Mucosa of rectum (tissue), 2 donors: ENCODE data around the gene PRDM2.
A peak's percentile ranks its signal among the peaks of the same experiment; 100 is the strongest.

Experiments
- H3K27ac ChIP-seq, 2 donors: one replicate each; pipeline ENCODE4 v1.7.0; 2013; ENCODE audit warnings: inconsistent platforms in 2 of 2, low read depth in 2 of 2, low read length in 2 of 2
- H3K27me3 ChIP-seq, 2 donors: one replicate each; pipeline ENCODE4 v1.7.0; 2013; ENCODE audit warnings: low read length in 2 of 2; ENCODE audit not compliant: control insufficient read depth in 2 of 2, insufficient read depth in 2 of 2
- H3K36me3 ChIP-seq, 2 donors: one replicate each; pipeline ENCODE4 v1.7.0; 2013; ENCODE audit warnings: low read length in 2 of 2; ENCODE audit not compliant: control insufficient read depth in 2 of 2, insufficient read depth in 2 of 2
- H3K4me1 ChIP-seq, 2 donors: one replicate each; pipeline ENCODE4 v1.7.0; 2013; ENCODE audit warnings: low read length in 2 of 2, mild to moderate bottlenecking in 1 of 2; ENCODE audit not compliant: control insufficient read depth in 2 of 2, insufficient read depth in 2 of 2
- H3K4me3 ChIP-seq, 2 donors: one replicate each; pipeline ENCODE4 v1.7.0; 2013; ENCODE audit warnings: low read length in 2 of 2
- H3K9ac ChIP-seq, 2 donors: one replicate each; pipeline ENCODE4 v1.7.0; 2013; ENCODE audit warnings: low read length in 2 of 2, low read depth in 1 of 2, mild to moderate bottlenecking in 1 of 2
- H3K9me3 ChIP-seq, 2 donors: one replicate each; pipeline ENCODE4 v1.7.0; 2013; ENCODE audit warnings: low read length in 2 of 2; ENCODE audit not compliant: control insufficient read depth in 2 of 2
- donor health status: healthy.
- donor health status: Normal muscosa, but diverticular disease.

The PRDM2 gene

GRCh38 chr1:13798120-13798519, 98.1 kb downstream of the PRDM2 start:
- Histone ChIP-seq H3K4me1 (peaks cover 2 to 12% of the 10 kb centered on the region in 2 donors), H3K27me3 (no peaks in the 10 kb centered on the region), H3K9ac (no peak overlapping the region)

GRCh38 chr1:13799502-13800283, 99.7 kb downstream of the PRDM2 start:
- Histone ChIP-seq H3K27me3 (no peaks in the 10 kb centered on the region), H3K27ac (no peak overlapping the region), H3K4me1 (peaks cover 2 to 12% of the 10 kb centered on the region in 2 donors), H3K9me3 (no peaks in the 10 kb centered on the region), H3K36me3 (no peaks in the 10 kb centered on the region), H3K4me3 (no peak overlapping the region), H3K9ac (no peak overlapping the region)

More at GRCh38 chr1:13798120-13798519, 98.1 kb downstream of the PRDM2 start:
- Histone ChIP-seq H3K27ac (no peak overlapping the region), H3K36me3 (peaks cover 0 to 5% of the 10 kb centered on the region in 2 donors), H3K4me3 (no peak overlapping the region), H3K9me3 (no peaks in the 10 kb centered on the region)

DNA sequence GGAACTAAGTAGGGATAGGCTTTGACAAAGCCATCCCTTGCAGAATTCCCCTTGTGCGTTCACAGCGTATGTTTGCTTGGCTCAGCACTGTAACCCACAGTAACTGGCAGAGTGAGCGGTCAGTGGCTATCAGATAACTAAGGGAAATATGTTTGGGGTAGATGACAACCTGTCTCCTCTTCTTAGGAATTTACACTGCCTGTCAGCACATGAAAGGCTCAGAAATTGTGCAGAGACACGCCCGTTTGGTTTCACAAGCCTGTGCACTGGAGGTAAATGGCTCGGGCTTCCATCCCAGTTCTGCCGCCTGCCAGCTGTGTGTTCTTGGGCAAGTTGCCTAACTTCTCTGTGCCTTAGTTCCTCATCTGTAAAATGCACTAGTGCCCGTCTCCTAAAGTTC, 101.2 kb downstream of the PRDM2 start:
- Histone ChIP-seq H3K4me3 (peak overlapping the region; percentile 30 to 60), H3K4me1 (peaks cover 2 to 12% of the 10 kb centered on the region in 2 donors), H3K36me3 (no peaks in the 10 kb centered on the region), H3K27ac (peak overlapping the region; percentile 44 to 46), H3K9me3 (no peaks in the 10 kb centered on the region), H3K9ac (no peak overlapping the region), H3K27me3 (no peaks in the 10 kb centered on the region)

GRCh38 chr1:13801655-13802486, 101.9 kb downstream of the PRDM2 start:
- Histone ChIP-seq H3K9me3 (no peaks in the 10 kb centered on the region), H3K27me3 (no peaks in the 10 kb centered on the region), H3K4me3 (peak overlapping the region; percentile 30 to 60), H3K9ac (no peak overlapping the region), H3K4me1 (peaks cover 2 to 12% of the 10 kb centered on the region in 2 donors), H3K27ac (peak overlapping the region; percentile 44 to 46), H3K36me3 (no peaks in the 10 kb centered on the region)

DNA sequence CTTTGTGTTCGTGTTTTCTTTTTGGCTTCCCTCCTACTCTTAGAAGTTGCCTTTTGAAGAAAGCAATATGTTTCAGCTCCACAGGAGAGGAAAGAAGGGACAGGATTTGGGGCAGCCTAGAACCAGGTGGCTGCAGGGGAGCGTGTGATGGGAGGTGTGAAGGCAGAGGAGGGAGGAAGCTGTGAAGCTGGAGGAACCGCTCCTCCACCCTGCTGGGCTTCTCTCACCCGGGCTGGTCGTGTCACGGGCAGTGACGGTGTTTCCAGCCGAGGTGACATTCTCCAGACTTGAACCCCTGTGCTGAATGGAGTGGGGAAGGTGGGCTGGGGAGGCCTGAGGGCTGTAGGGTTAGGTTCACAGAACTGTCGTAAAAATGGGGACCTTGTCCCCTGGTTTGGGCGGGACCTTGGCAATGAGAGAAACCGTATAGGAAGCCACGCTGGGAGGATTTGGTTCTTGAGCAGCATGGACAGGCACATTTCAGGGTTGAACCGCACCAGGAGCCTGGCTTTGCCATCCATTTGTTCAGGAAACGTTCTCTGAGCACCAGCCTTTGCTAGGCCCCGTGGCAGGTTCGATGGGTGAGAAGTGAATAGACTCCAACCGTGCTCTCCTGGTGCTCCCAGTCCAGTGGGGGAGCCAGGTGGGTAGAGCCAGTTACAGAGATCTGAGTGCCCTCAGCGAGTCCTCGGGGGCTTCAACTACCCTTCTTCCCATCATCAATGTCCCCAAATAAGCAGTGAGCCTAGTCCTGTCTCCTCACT, 103.0 kb downstream of the PRDM2 start:
- Histone ChIP-seq H3K4me1 (peaks cover 2 to 12% of the 10 kb centered on the region in 2 donors), H3K4me3 (no peak overlapping the region), H3K27ac (no peak overlapping the region), H3K9ac (no peak overlapping the region), H3K36me3 (no peaks in the 10 kb centered on the region), H3K27me3 (no peaks in the 10 kb centered on the region), H3K9me3 (no peaks in the 10 kb centered on the region)

- H3K27me3 ChIP-seq: no peaks in the 10 kb centered on the region
These were observed 103.7 kb downstream of the PRDM2 start for GRCh38 chr1:13803546-13804239.

GRCh38 chr1:13804240-13804633, 104.2 kb downstream of the PRDM2 start:
- H3K4me1 ChIP-seq: peaks cover 2 to 12% of the 10 kb centered on the region in 2 donors
- no peak overlapping the region for H3K9ac ChIP-seq
- no peaks in the 10 kb centered on the region for H3K36me3 ChIP-seq
- H3K4me3 ChIP-seq: no peak overlapping the region
- no peak overlapping the region for H3K27ac ChIP-seq
- no peaks in the 10 kb centered on the region for H3K9me3 ChIP-seq
- no peaks in the 10 kb centered on the region for H3K27me3 ChIP-seq

More at GRCh38 chr1:13803546-13804239, 103.7 kb downstream of the PRDM2 start:
- H3K9ac ChIP-seq: no peak overlapping the region
- H3K4me1 ChIP-seq: peaks cover 2 to 12% of the 10 kb centered on the region in 2 donors
- H3K9me3 ChIP-seq: no peaks in the 10 kb centered on the region
- H3K27ac ChIP-seq: no peak overlapping the region
- no peaks in the 10 kb centered on the region for H3K36me3 ChIP-seq
- no peak overlapping the region for H3K4me3 ChIP-seq

DNA sequence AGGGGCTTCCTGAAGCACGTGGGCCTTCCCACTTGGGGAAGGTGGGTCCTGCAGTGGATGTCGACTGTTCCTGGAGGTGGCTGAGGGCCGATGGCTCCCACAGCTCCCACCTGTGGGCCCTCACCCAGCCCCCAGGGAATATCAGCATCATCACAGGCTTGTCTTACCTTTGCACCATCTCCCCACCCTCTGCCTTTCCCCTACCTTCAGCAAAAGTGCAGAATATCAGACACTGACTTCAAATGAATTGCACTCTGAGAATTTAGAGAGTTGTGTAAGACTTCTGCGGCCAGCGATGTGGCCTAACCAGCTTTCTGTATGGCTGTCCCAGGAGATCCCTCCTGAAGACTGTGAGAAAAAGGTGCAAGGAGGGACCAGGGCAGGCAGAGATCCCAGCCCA, 105.4 kb downstream of the PRDM2 start:
- H3K4me3 ChIP-seq: no peak overlapping the region
- H3K27ac ChIP-seq: no peak overlapping the region
- H3K36me3 ChIP-seq: no peaks in the 10 kb centered on the region
- peaks cover 2 to 12% of the 10 kb centered on the region in 2 donors for H3K4me1 ChIP-seq
- H3K27me3 ChIP-seq: no peaks in the 10 kb centered on the region
- H3K9me3 ChIP-seq: no peaks in the 10 kb centered on the region
- H3K9ac ChIP-seq: no peak overlapping the region

GRCh38 chr1:13806108-13806507, 106.1 kb downstream of the PRDM2 start:
- H3K4me3 ChIP-seq: no peak overlapping the region
- H3K36me3 ChIP-seq: no peaks in the 10 kb centered on the region
- no peaks in the 10 kb centered on the region for H3K27me3 ChIP-seq
- H3K9me3 ChIP-seq: no peaks in the 10 kb centered on the region
- H3K27ac ChIP-seq: no peak overlapping the region
- H3K9ac ChIP-seq: no peak overlapping the region
- peaks cover 2 to 11% of the 10 kb centered on the region in 2 donors for H3K4me1 ChIP-seq
